MG63 (cell line): Measurements from ENCODE around the gene IGFBP1. TPM values are rescaled to one million over a fixed set of nuclear protein-coding genes. Genes with fewer than 3 reads are reported as not detected.

Source experiments
- DNase-seq: peaks from one replicate; pipeline ENCODE4 v3.0.0-alpha.2; 2020
- H3K27me3 ChIP-seq: fragments of 250-450 bp; sonication (Bioruptor Pico); 2 replicates; pipeline ENCODE4 v1.5.1; 2020; ENCODE audit warnings: mild to moderate bottlenecking, moderate library complexity
- H3K36me3 ChIP-seq: fragments of 250-450 bp; sonication (Bioruptor Pico); 2 replicates; pipeline ENCODE4 v1.5.1; 2020; ENCODE audit warnings: mild to moderate bottlenecking, moderate library complexity
- H3K4me3 ChIP-seq: fragments of 250-450 bp; sonication (Bioruptor Pico); 2 replicates; pipeline ENCODE4 v1.5.1; 2020; ENCODE audit warnings: mild to moderate bottlenecking, moderate library complexity
- H3K9me3 ChIP-seq: fragments of 250-450 bp; sonication (Bioruptor Pico); 2 replicates; pipeline ENCODE4 v1.5.1; 2020; ENCODE audit warnings: mild to moderate bottlenecking, moderate library complexity
- total RNA-seq: library from RNA; depleted of rRNA; stranded (reverse); fragments of >200 nt; shearing (Covaris generic); gene quantifications from 2 replicates; pipeline ENCODE4 v1.2.3, GENCODE V29; 2014; ENCODE audit warnings: low replicate concordance

The IGFBP1 gene
- total RNA-seq, 1 experiment from 2014 or later, result not detected

GRCh38 chr7:45874408-45875131, 13.7 kb upstream of the IGFBP1 start:
- H3K27me3 ChIP-seq, result no peaks in the 10 kb centered on the region
- no peaks in the 10 kb centered on the region for H3K36me3 ChIP-seq
- DNase-seq, result peak; percentile 71
- no peak overlapping the region for H3K4me3 ChIP-seq
- peaks cover 6% of the 10 kb centered on the region; the same call in 1 of the 2 replicates for H3K9me3 ChIP-seq

GRCh38 chr7:45876519-45876918, 11.8 kb upstream of the IGFBP1 start:
- no peak for DNase-seq
- no peaks in the 10 kb centered on the region for H3K27me3 ChIP-seq
- peaks cover 6% of the 10 kb centered on the region; the same call in 1 of the 2 replicates for H3K9me3 ChIP-seq
- no peaks in the 10 kb centered on the region for H3K36me3 ChIP-seq
- no peak overlapping the region for H3K4me3 ChIP-seq

- Histone ChIP-seq H3K36me3 (no peaks in the 10 kb centered on the region), H3K27me3 (no peaks in the 10 kb centered on the region), H3K4me3 (no peak overlapping the region), H3K9me3 (peaks cover 6% of the 10 kb centered on the region; the same call in 1 of the 2 replicates)
- DNase-seq, result no peak
Measured at GRCh38 chr7:45878457-45879144, 9.7 kb upstream of the IGFBP1 start.

GRCh38 chr7:45880433-45880860, 7.8 kb upstream of the IGFBP1 start:
- DNase-seq, result no peak
- Histone ChIP-seq H3K4me3 (no peak overlapping the region), H3K9me3 (peaks cover 6% of the 10 kb centered on the region; the same call in 1 of the 2 replicates), H3K36me3 (no peaks in the 10 kb centered on the region), H3K27me3 (no peaks in the 10 kb centered on the region)

- no peaks in the 10 kb centered on the region for H3K27me3 ChIP-seq
- DNase-seq, result no peak
- H3K36me3 ChIP-seq, result no peaks in the 10 kb centered on the region
- no peak overlapping the region for H3K4me3 ChIP-seq
- H3K9me3 ChIP-seq, result peaks cover 6% of the 10 kb centered on the region; the same call in 1 of the 2 replicates
Measured at GRCh38 chr7:45881280-45881758, 7.0 kb upstream of the IGFBP1 start.

GRCh38 chr7:45881759-45882464, 6.4 kb upstream of the IGFBP1 start:
- H3K36me3 ChIP-seq, result no peaks in the 10 kb centered on the region
- no peak overlapping the region for H3K4me3 ChIP-seq
- DNase-seq, result peak; percentile 48
- H3K27me3 ChIP-seq, result no peaks in the 10 kb centered on the region
- peaks cover 6% of the 10 kb centered on the region; the same call in 1 of the 2 replicates for H3K9me3 ChIP-seq

GRCh38 chr7:45882465-45882810, 5.8 kb upstream of the IGFBP1 start:
- no peak overlapping the region for H3K4me3 ChIP-seq
- DNase-seq, result no peak
- H3K9me3 ChIP-seq, result peaks cover 6% of the 10 kb centered on the region; the same call in 1 of the 2 replicates
- H3K36me3 ChIP-seq, result no peaks in the 10 kb centered on the region
- no peaks in the 10 kb centered on the region for H3K27me3 ChIP-seq

- H3K27me3 ChIP-seq, result no peaks in the 10 kb centered on the region
- no peak overlapping the region for H3K4me3 ChIP-seq
- no peak for DNase-seq
- H3K9me3 ChIP-seq, result no peaks in the 10 kb centered on the region
- H3K36me3 ChIP-seq, result no peaks in the 10 kb centered on the region
Measured at GRCh38 chr7:45884136-45884535, 4.2 kb upstream of the IGFBP1 start.

- Histone ChIP-seq H3K36me3 (no peaks in the 10 kb centered on the region), H3K9me3 (no peaks in the 10 kb centered on the region), H3K4me3 (no peak overlapping the region), H3K27me3 (no peaks in the 10 kb centered on the region)
- DNase-seq, result peak; percentile 89
Measured at GRCh38 chr7:45885264-45885882, 2.9 kb upstream of the IGFBP1 start.

- Histone ChIP-seq H3K4me3 (no peak overlapping the region), H3K9me3 (no peaks in the 10 kb centered on the region), H3K36me3 (no peaks in the 10 kb centered on the region), H3K27me3 (no peaks in the 10 kb centered on the region)
- DNase-seq, result no peak
Measured at GRCh38 chr7:45886931-45887667, 1.2 kb upstream of the IGFBP1 start.

GRCh38 chr7:45888993-45889366, 692 bp downstream of the IGFBP1 start:
- peak; percentile 29 for DNase-seq
- H3K9me3 ChIP-seq, result no peaks in the 10 kb centered on the region
- H3K27me3 ChIP-seq, result no peaks in the 10 kb centered on the region
- peak overlapping the region; percentile 35 for H3K4me3 ChIP-seq
- H3K36me3 ChIP-seq, result no peaks in the 10 kb centered on the region

GRCh38 chr7:45889367-45890067, 1.2 kb downstream of the IGFBP1 start:
- Histone ChIP-seq H3K27me3 (no peaks in the 10 kb centered on the region), H3K36me3 (no peaks in the 10 kb centered on the region), H3K4me3 (no peak overlapping the region), H3K9me3 (no peaks in the 10 kb centered on the region)
- no peak for DNase-seq

- Histone ChIP-seq H3K9me3 (no peaks in the 10 kb centered on the region), H3K36me3 (no peaks in the 10 kb centered on the region), H3K27me3 (no peaks in the 10 kb centered on the region), H3K4me3 (no peak overlapping the region)
- DNase-seq, result no peak
Measured at GRCh38 chr7:45890125-45890901, 2.0 kb downstream of the IGFBP1 start.

GRCh38 chr7:45890902-45891461, 2.7 kb downstream of the IGFBP1 start:
- H3K4me3 ChIP-seq, result no peak overlapping the region
- no peaks in the 10 kb centered on the region for H3K9me3 ChIP-seq
- no peaks in the 10 kb centered on the region for H3K36me3 ChIP-seq
- no peak for DNase-seq
- H3K27me3 ChIP-seq, result no peaks in the 10 kb centered on the region
